ENCODE results near the gene IRGQ.

IRGQ gene, protein sequence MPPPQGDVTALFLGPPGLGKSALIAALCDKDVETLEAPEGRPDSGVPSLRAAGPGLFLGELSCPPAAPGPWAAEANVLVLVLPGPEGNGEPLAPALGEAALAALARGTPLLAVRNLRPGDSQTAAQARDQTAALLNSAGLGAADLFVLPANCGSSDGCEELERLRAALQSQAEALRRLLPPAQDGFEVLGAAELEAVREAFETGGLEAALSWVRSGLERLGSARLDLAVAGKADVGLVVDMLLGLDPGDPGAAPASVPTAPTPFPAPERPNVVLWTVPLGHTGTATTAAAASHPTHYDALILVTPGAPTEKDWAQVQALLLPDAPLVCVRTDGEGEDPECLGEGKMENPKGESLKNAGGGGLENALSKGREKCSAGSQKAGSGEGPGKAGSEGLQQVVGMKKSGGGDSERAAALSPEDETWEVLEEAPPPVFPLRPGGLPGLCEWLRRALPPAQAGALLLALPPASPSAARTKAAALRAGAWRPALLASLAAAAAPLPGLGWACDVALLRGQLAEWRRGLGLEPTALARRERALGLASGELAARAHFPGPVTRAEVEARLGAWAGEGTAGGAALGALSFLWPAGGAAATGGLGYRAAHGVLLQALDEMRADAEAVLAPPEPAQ

DNA sequence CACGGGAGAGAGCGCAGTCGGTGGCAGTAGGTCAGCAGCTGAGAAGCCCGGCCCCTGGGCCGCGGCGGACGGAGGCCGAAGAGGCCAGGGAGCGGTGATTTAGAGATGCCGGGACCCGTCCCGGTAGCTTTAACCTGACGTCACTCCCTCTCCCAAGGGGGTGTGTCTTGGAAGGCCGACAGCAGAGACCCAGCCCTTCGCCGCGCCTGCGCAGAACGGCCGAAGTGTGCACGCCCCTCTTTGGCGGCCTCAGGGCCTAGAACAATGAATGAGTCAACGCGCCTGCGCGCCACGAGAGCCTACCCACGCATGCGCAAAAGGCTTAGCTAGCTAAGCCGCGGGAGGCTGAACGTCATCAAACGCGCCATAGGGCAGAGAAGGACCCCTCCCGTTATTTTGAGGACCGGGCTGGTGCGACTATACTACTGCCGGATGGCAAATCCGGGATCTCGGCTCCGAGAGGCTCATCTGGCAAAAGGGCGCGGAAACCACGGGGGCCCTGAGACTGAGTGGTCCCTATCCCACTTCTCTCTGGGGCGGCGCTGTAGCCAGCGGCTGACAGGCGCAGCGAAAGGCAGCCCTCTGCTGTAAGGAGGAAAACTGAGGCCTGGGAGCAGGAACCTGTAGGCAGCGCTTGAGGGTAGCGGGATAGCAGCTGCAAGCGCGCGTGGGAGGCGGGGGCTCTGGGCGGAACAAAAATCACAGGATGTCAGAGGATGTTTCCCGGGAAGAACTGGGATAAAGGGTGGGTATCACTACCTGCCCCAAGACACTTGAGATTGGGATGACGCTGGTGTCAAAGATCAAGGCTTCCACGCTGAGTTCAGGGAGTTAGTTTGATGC is at the start of gene IRGQ, which contains the start of gene ZNF576:
TSS of gene IRGQ (minus strand) at position 136 of the 843 bp plus-strand sequence. CDS start 796 bp downstream, outside the sequence.
TSS of gene ZNF576 (plus strand) at position 597 of the 843 bp plus-strand sequence. CDS start 514 bp downstream, outside the sequence.
- DNase-seq: peak; percentile 93 to 100 (median 99)

DNA sequence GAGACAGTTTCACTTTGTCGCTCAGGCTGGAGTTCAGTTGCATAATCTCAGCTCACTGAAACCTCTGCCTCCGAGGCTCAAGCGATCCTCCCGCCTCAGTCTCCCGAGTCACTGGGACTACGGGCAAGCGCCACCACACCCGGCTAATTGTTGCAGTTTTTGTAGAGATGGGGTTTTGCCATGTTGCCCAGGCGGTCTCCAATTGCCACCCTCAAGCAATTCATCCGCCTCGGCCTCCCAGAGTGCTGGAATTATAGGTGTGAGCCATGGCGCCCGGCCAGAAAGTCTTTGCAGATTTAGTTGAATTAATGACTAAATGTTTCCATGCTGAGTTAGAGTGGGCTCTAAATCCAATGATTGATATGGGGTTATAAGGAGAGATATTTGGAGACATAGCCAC is 48.2 kb upstream of the IRGQ start:
- DNase-seq: no peak

DNA sequence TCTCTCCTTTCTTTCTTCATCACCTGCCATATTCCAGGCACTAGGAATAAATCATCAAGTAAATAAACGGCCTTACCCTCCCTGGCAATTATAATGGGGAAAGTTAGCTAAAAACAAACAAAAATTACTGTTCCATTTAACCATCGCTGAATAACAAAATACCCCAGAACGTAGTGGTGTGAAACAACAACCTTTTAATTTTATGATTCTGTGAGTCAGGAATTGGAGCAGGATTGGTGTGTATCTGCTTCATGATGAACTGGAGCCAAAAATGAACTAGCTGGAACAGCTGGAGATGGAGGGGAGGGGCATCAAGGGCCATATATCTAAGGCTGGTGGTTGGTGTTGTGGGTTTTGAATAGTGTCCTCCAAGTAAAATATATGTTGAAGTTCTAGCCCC is 47.4 kb upstream of the IRGQ start:
- DNase-seq: no peak

DNA sequence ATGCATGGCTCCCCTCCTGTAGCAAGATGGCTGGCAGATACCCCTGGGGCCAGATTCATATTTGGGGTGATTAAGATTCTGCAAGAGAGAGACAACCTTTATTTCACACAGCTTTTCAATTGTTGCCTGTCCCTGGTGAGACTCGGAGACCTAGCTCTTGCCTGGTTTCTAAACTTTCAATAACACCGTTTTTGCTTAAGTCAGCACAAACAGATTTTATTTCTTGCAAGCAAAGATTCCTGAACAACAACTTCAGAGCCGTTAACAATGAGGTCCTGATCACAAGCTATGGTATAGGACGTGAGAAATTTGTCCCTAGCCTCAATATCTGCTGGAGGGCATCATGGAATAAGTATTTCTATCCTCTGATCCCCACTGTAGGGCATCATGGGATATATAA is 46.6 kb upstream of the IRGQ start:
- DNase-seq: no peak

DNA sequence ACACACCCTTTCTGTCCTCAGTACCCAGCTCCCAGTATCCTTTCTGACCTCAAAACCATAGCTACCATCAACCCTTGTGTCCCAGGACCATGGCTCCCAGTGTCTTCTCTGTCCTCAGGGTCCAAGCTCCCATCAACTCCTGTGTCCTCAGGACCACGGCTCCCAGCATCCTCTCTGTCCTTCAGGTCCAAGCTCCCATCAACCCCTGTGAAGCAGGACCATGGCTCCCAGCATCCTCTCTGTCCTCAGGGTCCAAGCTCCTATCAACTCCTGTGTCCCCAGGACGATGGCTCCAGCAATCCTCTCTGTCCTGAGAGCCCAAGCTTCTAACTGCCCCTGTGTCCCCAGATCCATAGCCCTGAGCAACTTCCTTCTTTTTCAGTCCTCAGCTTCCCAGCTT is 45.4 kb upstream of the IRGQ start:
- no peak for DNase-seq

DNA sequence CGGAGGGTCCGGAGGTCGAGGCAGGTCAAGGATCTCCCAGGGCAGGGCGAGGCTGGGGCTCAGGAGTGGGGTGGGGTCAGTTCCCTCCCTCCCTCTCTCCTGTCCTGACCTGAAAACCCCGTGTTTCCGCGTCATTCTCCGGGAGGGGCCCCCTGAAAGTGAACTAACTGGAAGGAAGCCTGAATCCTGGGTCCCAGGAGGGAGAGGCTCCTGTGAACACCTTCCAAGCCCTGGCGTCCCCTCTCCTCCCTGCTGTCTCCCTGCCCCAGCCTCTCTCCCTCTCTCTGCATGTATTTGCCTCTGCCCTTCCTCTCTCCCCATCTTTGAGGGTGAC is 44.5 kb upstream of the IRGQ start:
- no peak for DNase-seq

DNA sequence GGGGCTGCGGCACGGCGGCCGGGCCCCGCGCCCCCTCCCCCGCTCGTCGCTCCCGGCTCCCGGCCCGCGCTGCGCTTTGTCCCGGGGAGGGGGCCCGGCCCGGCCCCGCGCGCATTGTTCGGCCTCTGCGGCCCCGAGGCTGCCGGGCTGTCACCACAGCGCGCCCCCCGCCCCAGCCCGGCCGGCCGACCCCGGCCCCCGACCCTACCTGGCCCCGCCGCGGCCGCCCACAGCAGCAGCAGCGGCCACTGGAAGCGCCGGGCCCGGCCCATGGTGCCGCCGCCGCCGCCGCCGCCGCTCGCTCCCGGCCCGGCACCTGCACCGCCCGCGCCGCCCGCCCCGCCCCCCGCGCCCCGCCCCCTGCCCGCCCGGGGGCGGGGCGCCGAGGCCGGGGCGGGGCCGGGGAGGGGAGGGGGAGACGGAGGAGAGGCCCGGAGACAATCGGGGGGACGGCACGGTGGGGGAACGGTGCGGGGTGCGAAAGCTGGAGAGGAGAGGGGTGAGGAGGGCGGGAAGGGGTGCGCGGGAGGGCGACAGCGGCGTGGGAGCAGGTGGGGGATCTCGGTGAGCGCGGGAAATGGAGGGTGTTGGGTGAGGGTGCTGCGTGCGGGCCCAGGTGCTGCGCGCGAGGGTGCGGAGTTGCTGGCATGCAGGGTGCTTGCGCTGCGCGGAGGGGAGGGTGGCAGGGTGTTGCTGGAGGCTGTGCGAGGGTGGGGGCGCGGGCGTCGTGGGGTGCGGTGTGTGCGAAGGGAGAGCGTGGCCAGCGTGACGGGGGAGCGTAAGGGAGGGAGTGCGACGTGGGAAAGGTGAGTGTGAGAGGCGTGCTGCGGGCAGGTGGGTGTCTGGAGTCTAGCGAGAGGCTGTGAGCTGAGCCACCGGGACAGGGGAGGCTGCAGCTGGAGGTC is 43.8 kb upstream of the IRGQ start, which contains the start of gene CADM4:
TSS of gene CADM4 (minus strand) at position 332 of the 905 bp plus-strand sequence. CDS start at position 272, 60 bp downstream.
- peak in 35 of 51 donors; percentile 13 to 74 (median 46) for DNase-seq

DNA sequence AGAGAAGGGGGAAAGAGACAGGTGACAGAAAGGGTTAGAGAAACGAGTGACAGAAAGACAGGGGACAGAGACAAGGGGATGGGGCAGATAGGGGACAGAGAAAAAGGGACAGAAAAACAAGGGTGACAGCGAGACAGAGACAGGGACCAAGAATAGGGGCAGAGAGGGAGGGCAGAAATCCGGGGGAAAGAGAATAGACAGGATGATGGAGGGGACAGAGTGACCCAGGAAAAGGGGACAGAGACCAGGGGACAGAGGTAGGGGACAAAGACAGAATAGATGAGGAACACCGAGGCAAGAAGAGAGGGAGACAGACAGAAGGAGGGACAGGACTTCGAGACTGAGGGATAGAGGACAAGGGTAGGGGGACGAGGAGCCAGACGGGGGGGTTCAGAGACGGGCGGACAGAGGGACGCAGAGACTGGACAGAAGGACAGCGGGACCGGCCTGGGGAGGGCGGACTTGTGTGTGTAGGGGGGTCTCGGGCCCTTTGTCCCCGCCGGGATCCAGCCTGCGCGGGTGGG is 43.1 kb upstream of the IRGQ start:
- DNase-seq: peak in 4 of 51 donors; percentile 31 to 36 (median 32)

DNA sequence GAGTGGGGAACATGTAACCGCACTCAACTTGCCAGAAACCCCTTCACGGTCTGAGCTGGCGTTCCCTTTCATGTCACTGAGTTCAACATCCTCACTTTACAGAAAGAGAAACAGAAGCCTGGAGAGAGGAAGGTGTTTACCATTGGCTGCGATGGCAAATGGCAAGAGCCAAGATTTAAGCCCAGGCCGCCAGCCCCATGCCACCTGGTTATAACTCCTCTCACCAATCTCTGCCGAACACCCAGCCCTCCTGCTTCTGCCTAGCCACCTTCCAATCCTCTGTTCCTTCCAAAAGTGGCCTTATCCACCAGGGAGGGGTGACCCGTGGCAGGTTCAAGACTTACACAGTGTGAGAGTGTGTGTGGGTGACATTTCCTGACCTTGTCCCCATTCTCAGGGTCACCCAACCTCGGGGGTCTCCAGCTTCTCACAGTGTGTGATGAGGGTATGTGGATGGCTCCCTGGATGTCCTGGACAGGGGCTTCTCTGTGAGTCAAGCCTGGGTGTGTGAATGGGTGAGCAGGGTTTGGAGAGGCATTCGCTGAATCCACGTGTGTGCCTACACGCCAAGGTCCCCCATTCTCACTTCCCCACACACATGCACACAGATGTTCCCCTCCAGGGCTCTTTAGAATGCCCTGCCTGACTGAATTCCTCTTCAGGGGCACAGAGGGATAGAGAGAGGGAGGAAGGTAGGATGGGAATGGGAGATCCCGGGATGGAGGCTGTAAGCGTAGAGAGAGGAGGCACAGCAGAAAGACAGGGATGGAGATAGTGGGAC is 42.5 kb upstream of the IRGQ start:
- DNase-seq: peak in 9 of 51 donors; percentile 11 to 52 (median 22)

DNA sequence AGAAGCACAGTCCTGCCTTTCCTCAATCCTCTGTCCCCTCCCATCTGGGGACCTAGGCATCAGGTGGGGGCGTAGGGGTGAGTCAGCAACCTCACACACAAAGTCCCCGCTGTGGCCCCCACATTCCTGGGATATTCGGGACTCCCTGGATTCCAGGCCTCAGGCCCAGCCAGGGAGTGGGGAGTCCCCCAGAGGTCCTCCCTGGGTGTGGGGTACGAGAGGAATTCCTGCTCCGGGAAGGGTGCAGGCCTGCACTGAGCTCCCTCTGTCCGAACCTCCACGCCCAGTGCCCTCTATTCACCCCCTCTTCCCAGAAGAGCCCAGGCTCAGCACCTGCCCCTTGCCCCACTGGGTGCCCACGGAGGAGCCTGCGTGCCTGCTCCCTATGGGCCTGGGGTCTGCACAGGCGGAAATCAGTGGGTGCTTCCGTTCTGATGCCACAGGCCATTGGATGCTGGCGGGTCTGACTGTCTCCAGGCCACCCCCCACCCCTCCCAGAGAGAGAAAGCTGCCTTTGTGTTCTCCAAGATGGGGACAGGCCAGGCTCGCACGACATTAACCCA is 40.3 kb upstream of the IRGQ start:
- DNase-seq: peak in 44 of 51 donors; percentile 14 to 84 (median 56)

DNA sequence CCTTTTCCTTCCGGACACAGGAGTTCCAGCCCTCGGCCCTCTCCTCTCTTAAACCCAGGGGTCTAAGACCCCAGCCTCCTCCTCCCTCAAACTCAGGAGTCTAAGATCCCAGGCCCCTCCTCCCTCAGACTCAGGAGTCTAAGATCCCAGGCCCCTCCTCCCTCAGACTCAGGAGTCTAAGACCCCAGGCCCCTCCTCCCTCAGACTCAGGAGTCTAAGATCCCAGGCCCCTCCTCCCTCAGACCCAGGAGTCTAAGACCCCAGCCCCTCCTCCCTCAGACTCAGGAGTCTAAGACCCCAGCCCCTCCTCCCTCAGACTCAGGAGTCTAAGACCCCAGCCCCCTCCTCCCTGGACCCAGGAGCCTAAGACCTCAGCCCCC is 39.6 kb upstream of the IRGQ start:
- DNase-seq: peak in 7 of 51 donors; percentile 22 to 57 (median 43)

DNA sequence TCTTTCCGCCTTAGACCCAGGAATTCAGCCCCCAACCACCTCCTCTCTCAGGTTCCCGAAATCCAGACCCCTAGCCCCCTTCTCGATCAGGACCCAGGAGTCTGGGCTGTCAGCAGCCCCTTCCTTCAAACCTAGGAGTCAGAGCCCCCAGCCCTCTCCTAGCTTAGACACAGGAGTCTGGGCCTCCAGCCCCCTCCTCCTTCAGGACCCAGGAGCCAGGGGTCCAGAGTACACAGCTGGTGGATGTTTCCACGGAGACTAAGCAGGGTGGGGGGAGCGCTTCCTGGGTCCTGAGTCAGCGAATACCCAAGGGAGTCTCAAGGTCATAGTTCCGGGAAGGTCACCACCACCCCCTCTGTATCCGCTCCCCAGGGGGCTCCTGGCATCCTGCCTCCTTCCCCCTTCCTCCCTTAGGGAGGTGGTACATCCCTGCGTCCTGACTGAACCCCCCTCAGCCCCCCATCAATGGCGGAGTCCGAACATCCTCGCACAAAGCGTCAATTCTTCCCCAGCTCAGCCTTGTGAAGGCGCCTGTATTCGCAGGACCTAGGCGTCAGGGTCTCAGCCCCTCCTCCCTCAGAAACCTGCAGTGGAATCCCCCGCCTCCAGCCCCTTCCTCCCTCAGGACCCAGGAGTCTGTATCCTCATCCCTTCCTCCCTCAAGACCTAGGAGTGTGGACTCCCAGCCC is 39.1 kb upstream of the IRGQ start:
- DNase-seq: peak in 50 of 51 donors; percentile 26 to 88 (median 66)

DNA sequence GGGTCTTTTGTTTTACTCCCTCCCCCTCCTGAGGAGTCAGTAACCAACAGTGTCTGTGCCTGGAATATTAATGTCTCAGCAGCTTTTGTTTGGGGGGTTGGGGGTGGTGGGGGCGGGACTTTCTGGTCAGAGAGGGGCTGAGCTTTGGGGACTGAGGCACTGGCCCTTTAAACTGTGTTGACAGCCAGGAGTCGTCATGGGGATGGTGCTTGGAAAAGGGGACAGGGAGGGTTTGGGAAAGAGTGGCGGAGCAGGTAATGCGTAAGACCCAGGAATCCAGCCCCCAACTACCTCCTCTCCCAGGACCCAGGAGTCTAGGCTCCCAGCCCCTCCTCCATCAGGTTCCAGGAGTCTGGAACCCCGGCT is 38.6 kb upstream of the IRGQ start:
- DNase-seq: peak in 42 of 51 donors; percentile 8 to 81 (median 52)

DNA sequence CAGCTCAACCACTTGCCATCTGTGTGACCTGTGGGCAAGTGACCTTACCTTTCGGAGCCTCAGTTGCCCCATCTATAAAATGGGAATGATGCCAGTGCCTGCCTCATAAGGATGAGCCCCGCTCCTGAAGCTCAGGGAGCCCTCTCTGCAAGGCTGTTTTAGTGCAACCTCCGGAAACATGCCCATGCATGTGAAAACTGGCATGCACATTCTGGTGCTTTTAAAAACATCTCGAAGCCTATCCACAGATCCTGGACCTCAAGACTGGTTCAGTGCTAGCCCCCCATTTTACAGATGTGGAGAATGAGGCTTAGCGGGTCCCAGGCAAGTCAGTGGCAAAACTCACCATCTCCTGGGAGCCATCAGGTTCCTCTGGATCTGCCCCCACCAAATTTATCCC is 38.1 kb upstream of the IRGQ start:
- peak in 1 of 51 donors; percentile 36 for DNase-seq

DNA sequence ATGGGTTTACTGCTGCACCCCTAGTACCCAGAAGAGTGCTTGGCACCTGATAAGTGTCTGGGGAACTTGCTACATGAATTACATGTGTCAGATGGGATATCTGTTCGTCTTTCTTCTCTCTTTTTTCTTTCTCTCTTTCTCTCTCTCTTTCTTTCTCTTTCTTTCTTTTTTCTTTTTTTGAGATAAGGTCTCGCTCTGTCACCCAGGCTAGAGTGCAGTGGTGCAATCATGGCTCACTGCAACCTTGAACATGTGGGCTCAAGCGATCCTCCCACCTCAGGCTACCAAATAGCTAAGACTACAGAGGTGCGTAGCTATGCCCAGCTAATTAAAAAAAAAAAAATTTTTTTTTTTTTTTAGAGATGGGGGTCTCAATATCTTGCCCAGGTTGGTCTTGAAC is 37.6 kb upstream of the IRGQ start:
- no peak for DNase-seq

DNA sequence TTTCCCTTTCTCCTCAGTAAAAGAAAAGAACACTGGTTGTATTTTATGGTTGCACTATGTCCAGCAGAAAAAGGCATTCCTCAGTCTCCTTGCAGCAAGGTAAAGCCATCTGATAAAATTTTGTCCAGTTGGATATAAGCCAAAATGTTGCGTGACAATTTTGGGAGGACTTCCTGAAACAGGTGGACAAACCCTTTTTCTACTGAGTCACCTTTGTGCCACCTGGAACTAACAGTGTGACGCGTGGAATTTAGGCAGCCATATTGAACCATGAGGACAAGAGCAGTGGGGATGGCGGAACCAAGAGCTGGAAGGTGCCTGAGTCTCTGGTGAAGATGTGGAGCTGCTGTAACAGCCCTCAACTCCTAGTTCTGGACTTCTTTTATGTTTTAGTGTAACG is 35.6 kb upstream of the IRGQ start:
- no peak for DNase-seq

DNA sequence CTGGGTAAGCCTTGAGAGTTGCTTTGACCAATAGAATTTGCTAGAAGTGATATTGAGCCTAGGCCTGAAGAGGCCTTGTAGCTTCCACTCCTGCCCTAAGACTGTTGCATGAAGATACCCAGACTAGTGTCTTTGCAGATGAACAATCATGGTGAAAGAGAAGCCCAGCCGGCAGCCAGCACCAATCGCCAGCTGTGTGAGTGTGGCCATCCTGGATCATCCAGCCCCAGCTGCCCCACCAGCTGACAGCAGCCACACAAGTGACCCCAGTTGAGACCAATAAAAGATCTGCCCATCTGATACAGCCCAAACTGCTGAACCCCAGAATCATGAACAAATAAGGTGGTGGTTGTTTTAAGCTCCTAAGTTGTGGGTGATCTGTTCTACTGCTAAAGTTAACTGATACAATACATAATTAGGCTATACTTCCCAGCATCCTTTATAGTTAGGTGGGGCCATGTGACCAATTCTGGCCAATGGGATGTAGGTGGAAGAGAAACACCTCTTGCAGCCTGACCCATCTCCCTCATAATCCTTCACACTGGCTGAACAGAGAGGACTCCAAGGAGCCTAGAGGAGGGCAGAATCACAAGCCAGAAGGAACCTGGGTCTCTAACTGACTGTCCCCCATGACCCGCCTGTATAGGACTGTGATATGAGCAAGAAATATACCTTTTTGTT is 32.9 kb upstream of the IRGQ start:
- DNase-seq: peak in 11 of 51 donors; percentile 7 to 40 (median 20)

DNA sequence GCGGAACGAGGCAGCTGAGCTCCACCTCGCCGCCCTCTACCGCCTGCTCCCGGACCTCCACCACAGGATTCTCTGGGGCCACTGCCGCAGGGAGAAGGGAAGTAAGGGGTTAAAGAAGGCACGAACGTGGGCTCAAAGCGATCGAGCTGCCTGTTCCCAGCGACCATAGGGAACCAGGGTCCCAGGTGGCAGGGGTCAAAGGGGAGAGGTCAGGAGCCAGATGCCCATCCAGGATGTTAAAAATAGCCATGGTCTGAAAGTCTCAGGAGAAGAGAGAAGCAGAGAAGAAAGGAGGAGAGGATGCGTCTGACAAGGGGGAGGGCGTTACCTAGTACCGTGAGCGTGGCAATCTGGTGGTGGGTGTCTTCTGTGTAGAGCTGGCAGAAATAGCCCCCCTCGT is 30.9 kb upstream of the IRGQ start:
- DNase-seq: no peak
